OCI-LY1 (cell line): ENCODE measurements around the gene HOXD4.

Experiments used
- H2AFZ ChIP-seq: fragments of 200-600 bp; sonication (generic), shearing (Covaris generic); 2 replicates; pipeline ENCODE4 v1.6.0; 2014; ENCODE audit warnings: antibody characterized with exemption, mild to moderate bottlenecking, low read length
- H3F3A ChIP-seq: fragments of 200-600 bp; sonication (generic), shearing (Covaris generic); 2 replicates; pipeline ENCODE4 v1.6.0; 2014; ENCODE audit warnings: mild to moderate bottlenecking, antibody characterized with exemption, low read length, moderate library complexity; ENCODE audit not compliant: insufficient read depth
- H3K27ac ChIP-seq: fragments of 200-600 bp; sonication (generic); 2 replicates; pipeline ENCODE4 v1.5.1; 2014; ENCODE audit warnings: low read length, mixed run types, mild to moderate bottlenecking, low read depth; ENCODE audit not compliant: poor library complexity, severe bottlenecking
- H3K27me3 ChIP-seq: fragments of 200-600 bp; sonication (generic); 2 replicates; pipeline ENCODE4 v1.6.0; 2014; ENCODE audit warnings: antibody characterized with exemption, mild to moderate bottlenecking, low read length, moderate library complexity; ENCODE audit not compliant: insufficient read depth
- H3K36me3 ChIP-seq: fragments of 200-600 bp; sonication (generic); 2 replicates; pipeline ENCODE4 v1.6.1; 2014; ENCODE audit warnings: mild to moderate bottlenecking, antibody characterized with exemption, low read length, moderate library complexity, mixed read lengths; ENCODE audit not compliant: insufficient read depth
- H3K4me1 ChIP-seq: fragments of 200-600 bp; sonication (generic); 2 replicates; pipeline ENCODE4 v1.5.1; 2014; ENCODE audit warnings: mild to moderate bottlenecking, low read length, moderate library complexity; ENCODE audit not compliant: insufficient read depth, severe bottlenecking
- H3K4me2 ChIP-seq: fragments of 200-600 bp; sonication (generic), shearing (Covaris generic); 2 replicates; pipeline ENCODE4 v1.6.1; 2014; ENCODE audit warnings: low read length
- H3K4me3 ChIP-seq: fragments of 200-600 bp; sonication (generic); 2 replicates; pipeline ENCODE4 v1.5.1; 2014; ENCODE audit warnings: low read length, low read depth, mild to moderate bottlenecking, mixed read lengths; ENCODE audit not compliant: poor library complexity, severe bottlenecking
- H3K79me2 ChIP-seq: fragments of 200-600 bp; shearing (Covaris generic); 2 replicates; pipeline ENCODE4 v1.6.1; 2016; ENCODE audit warnings: mixed run types, low read length, mixed read lengths; ENCODE audit not compliant: insufficient read depth
- H3K9ac ChIP-seq: fragments of 200-600 bp; sonication (generic), shearing (Covaris generic); 2 replicates; pipeline ENCODE4 v1.6.1; 2014; ENCODE audit warnings: mild to moderate bottlenecking, low read length, mixed read lengths
- H3K9me2 ChIP-seq: fragments of 200-600 bp; sonication (generic), shearing (Covaris generic); 2 replicates; pipeline ENCODE4 v1.6.1; 2014; ENCODE audit warnings: low read depth, mild to moderate bottlenecking, low read length, mixed read lengths
- H3K9me3 ChIP-seq: fragments of 200-600 bp; shearing (Covaris generic); 2 replicates; pipeline ENCODE4 v1.6.1; 2014; ENCODE audit warnings: low read length, mixed read lengths
- H4K20me1 ChIP-seq: fragments of 200-600 bp; sonication (generic), shearing (Covaris generic); 2 replicates; pipeline ENCODE4 v1.6.0; 2016; ENCODE audit warnings: mild to moderate bottlenecking, low read length; ENCODE audit not compliant: insufficient read depth
- CTCF ChIP-seq: fragments of 200-600 bp; sonication (generic), shearing (Covaris generic); IDR thresholded peaks from 2 replicates; pipeline ENCODE4 v1.5.1; 2017; ENCODE audit warnings: mild to moderate bottlenecking, antibody characterized with exemption, low read length, moderate library complexity, mixed read lengths
- EZH2 ChIP-seq: fragments of 200-600 bp; sonication (generic), shearing (Covaris generic); IDR thresholded peaks from 2 replicates; pipeline ENCODE4 v1.8.0; 2017; ENCODE audit warnings: borderline replicate concordance, mixed run types, mild to moderate bottlenecking, antibody characterized with exemption, low read length, moderate library complexity, mixed read lengths

The HOXD4 gene

GRCh38 chr2:176128982-176129796 lies 22.2 kb upstream of the HOXD4 start, which contains the start of gene HOXD8:
Gene HOXD8, plus strand, starts transcription at chr2:176129705. Its CDS starts 662 bp downstream, at chr2:176130367.
- H3K4me3 ChIP-seq = no peak within 1 kb of the TSS
- no peaks in the 10 kb centered on the region for H3K9me2 ChIP-seq
- no peak within 1 kb of the TSS for H3K27ac ChIP-seq
- H3K27me3 ChIP-seq = no peaks in the 10 kb centered on the region; the same call in none of the 2 replicates
- no peak for TF ChIP-seq EZH2
- TF ChIP-seq CTCF = no peak
- H3F3A ChIP-seq = no peaks in the 10 kb centered on the region
- no peaks in the 10 kb centered on the region for H3K36me3 ChIP-seq
- no peaks in the 10 kb centered on the region for H3K4me1 ChIP-seq
- H3K9ac ChIP-seq = no peak within 1 kb of the TSS
- H3K4me2 ChIP-seq = no peak within 1 kb of the TSS
- no peak within 1 kb of the TSS for H2AFZ ChIP-seq
- H3K79me2 ChIP-seq = no peaks in the 10 kb centered on the region
- H4K20me1 ChIP-seq = no peaks in the 10 kb centered on the region
- H3K9me3 ChIP-seq = no peaks in the 10 kb centered on the region

- Histone ChIP-seq H3K4me2 (no peak overlapping the region), H3K27ac (no peak overlapping the region), H3K9ac (no peak overlapping the region), H3K4me3 (no peak overlapping the region), H3F3A (no peaks in the 10 kb centered on the region), H3K27me3 (no peaks in the 10 kb centered on the region; the same call in none of the 2 replicates), H4K20me1 (no peaks in the 10 kb centered on the region), H3K9me3 (no peaks in the 10 kb centered on the region), H3K79me2 (no peaks in the 10 kb centered on the region), H3K36me3 (no peaks in the 10 kb centered on the region), H3K9me2 (no peaks in the 10 kb centered on the region), H2AFZ (no peak overlapping the region), H3K4me1 (no peaks in the 10 kb centered on the region)
- TF ChIP-seq CTCF (no peak), EZH2 (no peak)
Measured at GRCh38 chr2:176129813-176130146, 21.6 kb upstream of the HOXD4 start.

GRCh38 chr2:176130147-176130956 lies 21.0 kb upstream of the HOXD4 start:
- Histone ChIP-seq H3F3A (no peaks in the 10 kb centered on the region), H3K4me1 (no peaks in the 10 kb centered on the region), H4K20me1 (no peaks in the 10 kb centered on the region), H3K9me3 (no peaks in the 10 kb centered on the region), H3K27ac (no peak overlapping the region), H3K4me2 (no peak overlapping the region), H2AFZ (no peak overlapping the region), H3K27me3 (no peaks in the 10 kb centered on the region; the same call in none of the 2 replicates), H3K79me2 (no peaks in the 10 kb centered on the region), H3K9ac (no peak overlapping the region), H3K4me3 (no peak overlapping the region), H3K9me2 (no peaks in the 10 kb centered on the region), H3K36me3 (no peaks in the 10 kb centered on the region)
- TF ChIP-seq CTCF (no peak), EZH2 (no peak)
